HG02938 (cell line): ENCODE results near the gene GPATCH3.

Experiments used
- ATAC-seq: cut with Tn5 transposase; IDR thresholded peaks from one replicate; pipeline ENCODE4 v1.9.1; 2021; ENCODE audit warnings: mild to moderate bottlenecking, moderate library complexity; ENCODE audit not compliant: unreplicated experiment

GPATCH3 gene

GRCh38 chr1:26864610-26865480, 35.4 kb downstream of the GPATCH3 start:
- peak; percentile 90 for ATAC-seq

GRCh38 chr1:26863685-26864077, 36.6 kb downstream of the GPATCH3 start:
- no peak for ATAC-seq

GRCh38 chr1:26862781-26863684, 37.2 kb downstream of the GPATCH3 start, which contains the start of gene SFN:
Gene SFN (plus strand): TSS chr1:26863149. CDS start chr1:26863213, 64 bp downstream.
- ATAC-seq, result no peak

DNA sequence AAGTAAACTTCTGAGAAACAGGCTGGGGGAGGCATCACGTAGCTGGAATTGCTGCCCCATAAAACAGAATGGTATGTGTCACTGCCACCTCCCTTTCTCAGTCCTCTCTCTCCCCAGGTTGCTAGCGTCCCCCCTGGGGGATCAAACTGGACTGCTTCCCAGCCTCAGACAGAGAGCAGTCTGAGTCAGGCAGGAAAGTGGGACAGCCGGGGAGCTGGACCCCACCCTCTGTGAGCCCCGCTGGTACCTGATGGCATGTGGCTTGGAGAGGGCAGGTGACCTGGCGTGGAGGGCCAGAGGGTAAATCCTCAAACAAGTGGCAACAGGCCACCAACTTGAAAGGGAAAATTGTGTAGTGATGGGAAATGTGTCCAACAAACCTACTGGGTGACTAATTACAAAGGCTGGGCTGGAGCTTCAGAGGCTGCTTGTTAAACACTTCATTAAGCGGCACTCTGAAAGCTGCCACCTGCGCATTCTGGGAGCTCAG, 38.3 kb downstream of the GPATCH3 start:
- no peak for ATAC-seq

DNA sequence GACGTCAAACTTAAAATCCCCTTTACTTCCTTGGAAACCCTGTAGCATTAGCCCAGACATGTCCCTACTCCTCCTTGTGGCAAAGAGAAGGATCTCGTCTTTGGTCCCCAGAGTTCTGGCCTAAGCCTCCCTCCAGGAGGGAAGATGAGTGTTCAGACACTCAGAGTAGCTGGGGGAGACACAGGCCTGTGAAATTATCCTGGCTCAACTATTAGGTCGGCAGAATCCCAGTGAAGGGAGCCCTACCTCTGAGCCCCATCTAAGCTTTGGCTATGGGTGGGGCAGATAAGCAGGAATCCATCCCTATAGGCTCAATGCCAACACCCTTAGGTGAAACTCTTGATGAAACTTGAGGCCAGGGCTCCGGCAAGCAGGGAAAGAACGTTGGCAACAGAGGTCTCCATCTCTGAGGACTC, 39.0 kb downstream of the GPATCH3 start:
- ATAC-seq, result no peak

GRCh38 chr1:26858891-26859640, 41.2 kb downstream of the GPATCH3 start:
- no peak for ATAC-seq

DNA sequence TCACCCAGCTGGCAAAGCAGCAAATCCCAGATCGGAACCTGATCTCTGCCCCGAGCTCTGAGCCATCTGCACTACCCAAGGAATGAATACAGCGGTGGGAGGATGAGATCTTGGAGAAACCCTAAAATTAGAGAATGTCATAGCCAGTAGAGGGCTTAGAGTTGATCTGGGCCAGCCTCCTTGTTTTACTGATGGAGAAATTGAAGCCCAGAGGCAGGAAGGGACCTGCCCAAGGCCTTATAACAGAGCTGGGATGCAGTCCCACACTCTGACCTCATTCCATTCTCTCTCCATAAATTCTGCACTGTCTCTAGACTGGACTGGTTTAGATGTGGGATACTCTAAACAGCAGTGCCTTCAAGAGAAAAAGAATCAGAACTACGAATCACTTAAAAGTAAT, 42.1 kb downstream of the GPATCH3 start:
- no peak for ATAC-seq

- no peak for ATAC-seq
Measured at GRCh38 chr1:26857473-26858060, 42.7 kb downstream of the GPATCH3 start.

DNA sequence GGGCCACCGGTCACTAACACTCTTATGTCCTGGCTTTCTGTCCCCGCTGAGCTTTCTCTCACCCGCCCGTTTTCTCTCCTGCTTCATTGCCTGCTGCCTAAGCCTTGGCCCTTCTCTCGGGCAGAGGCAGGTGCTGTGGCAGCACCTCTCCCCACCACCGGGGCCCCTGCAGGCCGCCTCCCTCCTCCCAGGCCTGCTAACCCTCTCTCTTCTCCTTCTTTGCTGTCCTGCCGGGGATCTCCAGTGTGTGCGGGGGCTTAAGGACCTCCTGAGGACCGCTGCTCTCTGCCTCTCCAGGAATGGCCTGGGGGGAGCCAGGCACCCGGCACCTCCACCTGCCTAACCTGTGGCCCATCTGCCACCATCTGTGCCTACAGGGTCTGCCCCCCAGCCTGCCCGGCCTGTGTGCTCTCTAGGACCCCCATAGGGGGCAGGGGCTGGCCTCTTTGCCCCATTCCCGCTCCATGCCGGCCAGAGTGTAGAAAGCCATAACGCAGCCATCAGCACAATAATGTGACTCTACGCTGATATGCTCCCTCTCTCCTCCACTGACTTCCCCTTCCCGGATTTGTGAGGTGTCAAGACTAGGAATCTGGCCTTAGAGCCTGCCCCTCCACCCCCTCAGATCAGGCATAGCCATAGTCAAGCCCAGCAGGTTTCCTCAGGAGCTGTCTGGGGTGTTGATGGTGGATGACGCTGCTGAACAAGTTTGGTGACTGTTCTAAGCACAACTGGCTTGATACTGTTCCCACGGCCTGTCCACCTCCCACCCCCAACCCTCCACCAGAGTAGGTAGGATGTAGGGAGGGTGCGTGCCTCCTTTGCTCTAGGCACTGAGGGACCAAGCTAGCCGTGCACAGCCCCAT, 43.4 kb downstream of the GPATCH3 start:
- ATAC-seq, result no peak

GRCh38 chr1:26856181-26856580, 44.1 kb downstream of the GPATCH3 start:
- no peak for ATAC-seq

DNA sequence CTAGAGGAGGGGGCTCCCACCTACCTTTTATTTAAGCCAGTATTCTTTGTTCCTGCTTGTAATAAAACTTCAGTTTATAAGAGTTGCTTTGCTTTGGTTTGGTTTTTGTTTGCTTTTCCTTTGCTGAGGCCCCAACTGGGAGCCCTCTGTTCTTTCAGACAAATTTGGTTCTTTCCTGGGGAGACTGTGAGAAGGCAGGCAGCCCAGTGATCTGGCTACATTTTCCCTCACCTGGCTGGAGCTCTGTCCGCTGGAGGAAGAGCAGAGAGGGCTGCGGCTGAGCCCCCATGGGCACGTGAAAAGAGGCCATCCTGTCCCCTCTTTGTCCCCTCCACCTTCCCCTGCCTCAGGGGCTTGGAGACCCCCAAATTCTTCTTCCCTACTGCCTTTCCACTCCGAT, 44.6 kb downstream of the GPATCH3 start:
- no peak for ATAC-seq

DNA sequence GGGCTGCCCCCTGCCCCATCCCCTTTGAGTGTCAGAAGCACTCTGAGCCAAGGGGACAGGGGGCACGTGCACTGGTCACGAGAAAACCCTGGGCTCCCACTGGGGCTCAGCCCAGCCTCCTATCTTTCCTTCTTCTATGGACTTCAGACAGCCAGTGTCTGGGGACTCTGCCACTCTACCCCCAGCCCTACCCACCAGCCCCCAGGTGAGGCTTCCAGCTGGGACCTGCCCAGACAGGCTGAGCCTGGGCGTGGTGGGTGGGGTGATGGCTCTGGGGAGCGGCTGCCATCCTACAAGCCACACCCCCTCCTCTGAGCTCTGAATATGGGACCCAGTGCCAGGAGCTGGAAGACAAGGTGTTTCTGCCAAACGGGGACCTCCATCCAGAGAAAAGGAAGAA, 45.4 kb downstream of the GPATCH3 start:
- ATAC-seq, result no peak

DNA sequence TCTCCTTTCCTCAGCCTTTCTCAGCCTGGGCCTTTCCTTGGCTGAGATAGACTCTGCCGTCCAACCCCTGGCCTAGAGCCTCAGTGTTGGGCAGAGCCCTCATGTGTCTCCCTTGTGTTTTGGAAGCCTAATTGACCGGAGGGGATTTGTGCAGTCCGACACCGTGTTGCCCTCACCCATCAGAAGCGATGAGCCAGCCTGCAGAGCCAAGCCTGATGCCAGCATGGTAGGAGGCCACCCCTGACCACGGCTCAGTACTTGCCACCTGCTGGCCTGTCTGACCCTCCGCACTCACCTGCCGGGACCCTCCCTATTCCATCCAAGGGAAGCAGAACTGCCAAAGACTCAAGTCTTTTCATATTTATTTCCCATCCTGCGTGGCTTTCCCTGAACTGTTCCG, 46.7 kb downstream of the GPATCH3 start:
- no peak for ATAC-seq

DNA sequence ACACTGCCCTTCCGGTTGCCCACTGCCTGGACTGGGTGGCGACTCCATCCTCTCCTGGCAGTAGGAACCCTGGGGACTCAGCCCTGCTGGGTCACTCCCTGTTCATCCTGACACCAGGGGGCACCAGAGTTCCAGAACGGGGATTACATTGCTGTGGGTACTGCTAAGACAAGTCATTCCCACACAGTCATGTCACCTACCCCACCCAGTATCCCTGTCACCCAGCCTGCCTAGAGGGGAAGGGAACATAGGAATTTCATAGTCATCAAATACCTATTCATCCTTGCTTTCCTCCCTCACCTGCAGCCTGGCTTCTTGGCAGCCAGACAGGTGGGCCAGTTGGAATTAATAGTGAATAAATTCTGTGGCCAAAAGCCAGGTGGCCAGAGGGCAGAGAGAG, 47.1 kb downstream of the GPATCH3 start:
- no peak for ATAC-seq

DNA sequence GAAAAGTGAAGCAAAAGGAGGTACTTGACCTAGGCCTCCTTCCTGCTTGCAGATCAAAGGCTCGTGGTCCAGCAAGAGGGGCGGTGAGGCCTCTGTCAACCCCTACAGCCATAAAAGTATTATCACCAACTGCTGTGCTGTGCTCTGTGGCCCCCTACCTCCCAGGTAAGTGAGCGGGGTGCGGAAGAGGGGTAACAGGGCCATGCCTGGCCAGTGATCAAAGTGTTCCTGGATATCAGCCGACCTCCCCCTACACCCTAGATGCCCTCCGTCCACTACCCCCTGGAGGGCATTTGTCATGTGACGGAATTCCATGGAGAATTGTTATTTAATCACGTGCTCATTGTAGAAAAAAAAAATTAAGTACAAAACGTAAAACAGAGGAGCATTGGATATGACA, 47.6 kb downstream of the GPATCH3 start:
- no peak for ATAC-seq

DNA sequence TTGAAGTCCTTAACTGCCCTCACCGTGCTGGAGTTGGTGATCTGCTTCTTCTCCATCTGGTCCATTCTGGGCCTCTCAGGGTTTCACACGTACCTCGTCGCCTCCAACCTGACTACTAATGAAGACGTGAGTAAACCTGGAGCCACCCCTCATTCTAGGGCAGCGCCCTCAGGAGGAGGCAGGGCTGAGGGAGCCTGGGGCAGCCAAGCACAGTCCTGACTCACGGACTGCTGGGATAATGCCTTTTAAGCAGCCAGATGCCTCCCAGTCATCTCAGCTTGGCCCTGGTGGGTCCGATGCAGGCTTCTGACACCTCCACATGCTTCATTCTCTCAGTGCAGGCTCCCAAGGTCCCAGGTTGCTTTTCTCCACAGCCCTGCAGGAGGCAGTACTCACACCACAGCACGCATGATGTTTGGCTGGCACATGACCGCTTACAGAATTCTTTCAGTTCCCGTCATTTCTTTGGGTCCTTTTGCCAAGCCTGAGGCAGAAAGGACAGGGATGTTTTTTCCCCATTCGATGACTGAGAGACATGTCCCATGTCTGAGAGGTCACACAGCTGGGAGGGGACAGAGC, 49.1 kb downstream of the GPATCH3 start:
- ATAC-seq, result no peak

GRCh38 chr1:26848941-26849774, 51.1 kb downstream of the GPATCH3 start:
- no peak for ATAC-seq

GRCh38 chr1:26848499-26848898, 51.8 kb downstream of the GPATCH3 start:
- no peak for ATAC-seq
